GM18907 (cell line): ENCODE results near the gene ALDH6A1.

Experiments
- ATAC-seq: cut with Tn5 transposase; IDR thresholded peaks from one replicate; pipeline ENCODE4 v1.9.1; 2021; ENCODE audit warnings: mild to moderate bottlenecking, moderate library complexity; ENCODE audit not compliant: unreplicated experiment

Gene ALDH6A1

GRCh38 chr14:74049876-74050495 is 34.3 kb downstream of the ALDH6A1 start:
- ATAC-seq: no peak

- no peak for ATAC-seq
These were observed 36.0 kb downstream of the ALDH6A1 start for GRCh38 chr14:74048281-74048680.

GRCh38 chr14:74045522-74045921 is 38.7 kb downstream of the ALDH6A1 start:
- no peak for ATAC-seq

GRCh38 chr14:74042296-74042695 is 42.0 kb downstream of the ALDH6A1 start:
- no peak for ATAC-seq

- ATAC-seq: no peak
These were observed 46.0 kb downstream of the ALDH6A1 start for GRCh38 chr14:74038020-74038859.

- no peak for ATAC-seq
These were observed 48.7 kb downstream of the ALDH6A1 start for GRCh38 chr14:74035556-74035955.

GRCh38 chr14:74034572-74034971 is 49.7 kb downstream of the ALDH6A1 start:
- no peak for ATAC-seq

- ATAC-seq: no peak
These were observed 55.1 kb downstream of the ALDH6A1 start for GRCh38 chr14:74029136-74029535.

GRCh38 chr14:74022346-74022745 is 61.9 kb downstream of the ALDH6A1 start:
- no peak for ATAC-seq

- no peak for ATAC-seq
These were observed 64.7 kb downstream of the ALDH6A1 start for GRCh38 chr14:74019408-74020137.

GRCh38 chr14:74018586-74019407 is 65.5 kb downstream of the ALDH6A1 start, which contains the start of the genes BBOF1 and ENTPD5:
BBOF1 (plus strand) TSS chr14:74019349; CDS start chr14:74019479, 130 bp downstream.
ENTPD5 (minus strand) TSS chr14:74019288; CDS start chr14:73988102, 31,186 bp downstream.
- ATAC-seq: peak; percentile 83

GRCh38 chr14:74018174-74018585 is 66.1 kb downstream of the ALDH6A1 start:
- peak; percentile 11 for ATAC-seq

- ATAC-seq: no peak
These were observed 68.3 kb downstream of the ALDH6A1 start for GRCh38 chr14:74015963-74016362.

- no peak for ATAC-seq
These were observed 69.1 kb downstream of the ALDH6A1 start for GRCh38 chr14:74015176-74015575.

GRCh38 chr14:74014299-74014698 is 70.0 kb downstream of the ALDH6A1 start:
- ATAC-seq: no peak

GRCh38 chr14:74008843-74009499 is 75.3 kb downstream of the ALDH6A1 start:
- no peak for ATAC-seq
